Bone marrow (tissue), 2 donors: Measurements from ENCODE around the gene GNGT1.

ENCODE experiments used
- DNase-seq, 2 donors: peaks; one replicate each; lab custom pipeline; 2025; lab: John Stamatoyannopoulos, UW

The GNGT1 gene

DNA sequence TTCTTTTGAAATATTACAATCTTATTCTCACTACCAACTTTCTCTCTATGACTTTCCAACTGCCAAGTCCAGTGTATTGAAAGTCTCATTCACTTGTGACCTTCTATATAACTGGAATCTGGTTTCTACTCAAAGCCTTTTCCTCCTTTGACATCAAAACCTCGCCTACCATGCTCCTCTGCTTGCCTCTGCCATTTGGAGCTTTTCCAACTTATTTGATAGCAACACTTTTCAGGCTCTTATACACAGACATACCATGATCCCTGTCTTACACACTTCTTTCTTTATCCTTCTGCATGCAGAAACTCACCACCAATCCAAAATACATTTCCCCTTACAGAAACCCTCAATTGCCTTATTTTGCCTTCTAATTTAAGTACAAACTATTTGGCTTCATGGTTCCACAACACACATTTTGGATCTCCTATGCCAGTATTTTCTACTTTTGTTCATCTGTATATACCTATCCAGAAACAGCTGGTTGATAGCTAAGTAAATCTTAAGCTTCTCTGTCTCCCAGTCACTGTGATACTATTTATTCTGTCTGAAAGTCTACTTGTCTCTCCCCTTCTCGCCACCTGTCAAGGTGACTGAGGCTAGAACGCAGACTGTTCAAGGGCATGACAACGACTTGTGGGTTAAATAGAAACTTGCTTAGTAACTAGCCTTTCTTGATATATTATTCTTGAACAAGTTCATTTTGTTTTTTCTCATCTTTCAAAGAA, 37.6 kb downstream of the GNGT1 start:
- peak in 1 of 2 donors; percentile 42 for DNase-seq

DNA sequence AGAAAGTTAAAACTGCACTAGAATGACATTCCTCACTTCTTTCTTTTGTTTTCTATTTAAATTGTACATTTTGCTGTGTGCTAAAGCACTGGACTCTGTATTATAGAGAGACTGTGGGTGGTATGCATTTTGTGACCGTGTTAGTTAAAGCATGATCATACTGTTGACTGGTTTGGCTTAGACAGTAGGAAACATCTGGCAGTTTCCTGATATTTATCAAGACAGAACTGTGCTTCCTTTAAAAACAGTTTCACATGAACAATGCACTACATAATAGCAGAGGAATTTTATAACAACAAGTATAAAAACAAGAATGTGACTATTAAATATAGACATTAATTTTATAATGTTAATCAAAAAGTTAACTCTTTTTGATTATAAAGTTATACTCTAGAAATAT, 38.3 kb downstream of the GNGT1 start:
- peak in 1 of 2 donors; percentile 86 for DNase-seq

DNA sequence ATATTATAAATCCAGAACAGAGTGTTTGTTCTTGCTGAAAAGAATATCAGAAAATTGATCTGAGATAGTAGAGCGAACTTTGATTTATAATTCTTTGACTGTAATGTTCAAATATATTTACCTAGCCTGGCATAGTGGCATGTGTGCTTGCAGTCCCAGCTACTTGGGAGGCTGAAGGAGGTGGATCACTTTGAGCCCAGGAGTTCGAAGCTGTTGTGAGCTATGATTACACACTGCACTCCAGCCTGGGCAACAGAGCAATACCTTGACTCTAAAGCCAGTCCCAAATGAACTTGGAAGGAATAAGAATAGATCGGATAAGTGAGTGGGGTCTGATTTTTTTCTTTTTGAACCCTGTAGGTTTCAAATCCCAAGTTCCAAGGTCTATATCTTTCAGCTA, 38.7 kb downstream of the GNGT1 start:
- DNase-seq: no peak

DNA sequence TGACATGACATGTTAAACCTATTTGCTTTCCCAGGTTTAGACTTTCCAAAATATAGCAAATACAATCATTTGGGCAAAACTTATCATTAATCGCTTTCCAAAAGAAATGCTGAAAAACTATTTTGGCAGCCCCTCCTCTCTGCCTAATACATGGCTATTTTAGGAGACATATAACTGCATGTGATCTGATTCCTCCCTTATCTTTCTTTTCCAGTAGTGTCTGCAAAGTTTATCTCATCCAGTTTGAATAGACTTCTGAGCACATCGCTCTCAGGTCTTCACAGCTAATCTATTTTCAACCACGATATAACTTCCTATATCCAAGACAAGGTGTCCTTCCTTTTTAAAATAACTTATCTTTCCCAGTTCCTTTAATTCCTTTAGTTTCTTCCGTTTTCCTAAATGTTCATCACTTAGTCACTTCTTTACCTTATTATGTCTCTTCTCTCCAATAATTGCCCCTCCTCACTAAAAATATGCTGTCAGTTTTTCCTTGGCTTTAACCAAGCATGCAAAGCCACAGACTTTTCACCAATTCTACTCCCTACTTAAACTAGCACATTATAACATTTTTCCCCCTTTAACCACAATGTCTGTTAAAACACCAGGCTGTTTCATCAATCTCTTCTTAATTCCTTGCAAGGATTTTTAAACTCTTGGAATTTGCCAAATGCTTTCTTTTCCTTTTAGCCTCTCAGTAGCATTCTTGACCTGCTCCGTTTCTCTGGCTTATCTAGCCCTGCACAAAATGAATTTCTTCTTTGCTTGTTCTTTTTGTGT, 39.6 kb downstream of the GNGT1 start:
- DNase-seq: no peak

DNA sequence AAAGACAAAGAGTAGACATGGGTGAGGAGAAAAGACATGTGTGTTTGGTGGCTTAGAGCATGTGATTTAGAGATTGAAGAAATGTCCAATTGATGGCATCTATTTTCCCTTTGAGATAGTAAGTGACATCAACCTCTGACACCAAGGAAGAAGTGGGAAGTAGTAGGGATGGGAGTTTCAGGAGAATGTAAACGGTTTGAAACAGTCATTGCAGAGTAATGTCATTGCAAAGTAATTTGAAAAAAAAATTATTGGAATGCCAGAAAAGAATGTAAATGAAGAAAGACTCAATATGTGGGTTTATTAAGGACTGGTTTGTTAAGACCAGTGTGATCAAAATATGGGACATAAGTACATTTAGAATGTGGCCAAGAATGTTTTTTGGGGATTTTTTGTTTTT, 41.7 kb downstream of the GNGT1 start:
- DNase-seq: no peak

DNA sequence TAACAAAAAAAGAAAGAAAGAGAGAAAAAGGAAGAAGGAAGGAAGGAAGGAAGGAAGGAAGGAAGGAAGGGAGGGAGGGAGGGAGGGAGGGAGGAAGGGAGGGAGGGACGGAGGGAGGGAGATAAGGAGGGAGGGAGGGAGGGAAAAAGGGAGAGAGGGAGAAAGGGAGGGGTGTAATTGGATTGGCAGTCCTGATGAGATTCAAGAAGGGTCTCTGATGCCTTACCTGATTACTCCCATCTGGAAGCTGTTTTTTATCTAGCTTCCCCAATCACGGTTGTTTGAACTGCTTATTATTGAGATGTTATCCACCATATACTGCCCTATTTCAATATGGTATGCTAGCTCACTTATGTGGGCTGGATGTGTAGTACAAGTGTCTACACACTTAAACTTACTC, 42.5 kb downstream of the GNGT1 start:
- DNase-seq: no peak

DNA sequence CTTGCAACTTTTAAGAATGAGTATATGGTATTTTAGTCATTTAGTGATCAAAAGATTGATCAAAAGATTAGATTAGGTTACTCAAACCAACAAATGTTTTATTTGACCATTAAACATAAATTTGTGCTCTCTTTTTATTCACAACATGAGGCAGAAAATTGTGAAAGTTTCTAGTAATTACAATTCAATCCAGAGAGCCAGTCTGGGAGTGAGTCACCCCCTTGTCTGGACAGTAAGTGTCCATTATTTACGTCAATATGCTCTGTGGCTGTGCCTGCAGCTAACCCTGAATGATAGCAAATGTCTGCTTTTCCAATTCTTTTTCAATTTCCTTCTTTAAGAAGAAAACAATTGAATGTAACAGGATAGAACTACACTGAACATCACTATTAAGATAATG, 43.1 kb downstream of the GNGT1 start:
- DNase-seq: no peak

DNA sequence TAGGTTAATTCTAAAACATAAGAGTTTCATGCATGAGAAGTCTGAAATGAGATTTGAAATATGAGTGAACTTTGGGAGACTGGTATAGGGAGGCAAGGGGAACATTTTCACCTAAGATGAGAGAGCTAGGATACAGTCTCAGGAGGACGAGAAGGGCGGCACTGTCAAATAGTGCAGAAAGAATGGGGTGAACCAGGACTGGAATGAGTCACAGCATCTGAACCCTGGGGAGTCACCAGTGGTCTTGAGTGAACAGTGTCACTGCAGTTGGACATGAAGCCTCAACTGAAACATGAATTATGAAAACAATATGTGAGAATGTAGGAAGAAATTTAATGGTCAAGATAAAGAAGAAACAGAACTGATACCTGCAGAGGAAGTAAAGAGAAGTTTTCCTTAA, 48.9 kb downstream of the GNGT1 start:
- DNase-seq: no peak

DNA sequence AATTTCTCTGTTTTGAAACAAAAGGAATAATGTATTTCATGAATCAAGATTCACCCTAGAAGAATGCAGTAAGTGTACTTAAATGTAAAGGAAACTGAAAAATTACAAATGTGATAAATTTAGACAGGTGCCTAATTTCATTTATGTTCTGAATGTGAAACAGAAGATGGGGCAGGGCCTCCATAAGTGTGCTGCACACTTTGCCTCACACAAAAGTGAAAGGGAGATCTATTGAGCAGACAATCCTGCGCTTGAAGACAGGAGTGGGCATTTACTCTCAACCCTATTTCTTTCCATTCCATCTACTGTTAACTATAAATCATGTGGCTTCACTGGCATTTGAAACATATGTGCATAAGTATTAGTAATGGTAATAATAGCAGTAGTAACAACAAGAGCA, 51.4 kb downstream of the GNGT1 start:
- DNase-seq: no peak

DNA sequence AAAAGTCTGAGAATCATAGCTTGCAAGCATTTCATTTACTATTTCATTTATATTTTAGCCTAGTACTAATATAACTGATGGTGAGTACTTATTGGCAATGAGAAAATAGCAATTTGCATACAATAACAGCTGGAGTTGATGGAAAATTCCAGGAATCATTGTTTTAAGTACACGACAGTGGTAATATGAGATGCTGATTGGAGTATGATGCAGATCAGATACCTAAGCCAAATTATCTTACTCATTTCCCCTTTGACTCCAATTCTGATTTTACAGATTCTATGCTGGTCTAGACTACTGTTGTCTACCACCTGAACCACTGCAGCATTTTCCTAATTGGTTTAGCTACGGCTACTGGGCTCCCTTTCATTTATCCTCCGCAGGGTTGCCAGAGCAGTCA, 51.8 kb downstream of the GNGT1 start:
- no peak for DNase-seq

DNA sequence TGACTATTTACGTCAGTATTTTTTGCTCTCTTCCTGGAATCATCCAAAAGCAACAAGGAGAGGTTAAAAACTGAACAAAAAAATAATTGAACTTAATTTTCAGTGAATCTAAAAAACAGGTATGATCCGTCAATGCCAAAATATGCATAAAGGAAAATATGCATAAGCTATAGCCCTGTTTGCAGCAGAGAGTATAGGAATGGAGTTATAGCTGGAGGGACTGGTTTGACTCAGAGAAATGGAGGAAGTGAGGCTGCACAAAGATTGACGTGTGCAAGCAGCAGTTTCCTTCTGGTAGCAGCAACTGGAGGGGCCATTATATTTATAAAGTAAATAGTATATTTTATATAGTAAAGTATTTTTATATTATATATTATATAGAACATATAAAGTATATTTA, 52.3 kb downstream of the GNGT1 start:
- peak in 1 of 2 donors; percentile 28 for DNase-seq
